GM12878 (cell line): ENCODE measurements around the gene MMD2.

Experiments
- EZH2 ChIP-seq: IDR thresholded peaks from 2 replicates; pipeline ENCODE4 v1.6.1; 2012; ENCODE audit warnings: low read depth, mild to moderate bottlenecking, control low read depth, inconsistent platforms, low read length, borderline replicate concordance; ENCODE audit not compliant: control insufficient read depth
- RUNX3 ChIP-seq: IDR thresholded peaks from 2 replicates; pipeline ENCODE4 v1.6.1; 2012; ENCODE audit warnings: low read length, inconsistent platforms
- TAF1 ChIP-seq: IDR thresholded peaks from 2 replicates; pipeline ENCODE4 v1.6.1; 2011; ENCODE audit warnings: mild to moderate bottlenecking, low read depth, low read length, borderline replicate concordance
- TF ChIP-seq, protein P1 (sequence below): IDR thresholded peaks from 2 replicates; pipeline ENCODE4 v1.6.1; 2011; ENCODE audit warnings: borderline replicate concordance, low read depth, mild to moderate bottlenecking, moderate library complexity, mixed read lengths, low read length; ENCODE audit not compliant: insufficient read depth; ENCODE audit errors: extremely low read length
- TF ChIP-seq, protein P2 (sequence below), 3 experiments: IDR thresholded peaks in 2 of 3; conservative IDR thresholded peaks in 1 of 3; 2 replicates each; pipeline ENCODE4 v1.5.1; 2011; ENCODE audit warnings: low read depth in 3 of 3, low read length in 3 of 3, mild to moderate bottlenecking in 3 of 3, control low read depth in 2 of 3, moderate library complexity in 2 of 3, inconsistent platforms in 1 of 3, mixed read lengths in 1 of 3; ENCODE audit not compliant: control insufficient read depth in 2 of 3, insufficient read depth in 1 of 3; ENCODE audit errors: extremely low read depth in 1 of 3

- TF ChIP-seq, protein P1, sequence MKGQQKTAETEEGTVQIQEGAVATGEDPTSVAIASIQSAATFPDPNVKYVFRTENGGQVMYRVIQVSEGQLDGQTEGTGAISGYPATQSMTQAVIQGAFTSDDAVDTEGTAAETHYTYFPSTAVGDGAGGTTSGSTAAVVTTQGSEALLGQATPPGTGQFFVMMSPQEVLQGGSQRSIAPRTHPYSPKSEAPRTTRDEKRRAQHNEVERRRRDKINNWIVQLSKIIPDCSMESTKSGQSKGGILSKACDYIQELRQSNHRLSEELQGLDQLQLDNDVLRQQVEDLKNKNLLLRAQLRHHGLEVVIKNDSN, result no peak
- TF ChIP-seq, protein P2, sequence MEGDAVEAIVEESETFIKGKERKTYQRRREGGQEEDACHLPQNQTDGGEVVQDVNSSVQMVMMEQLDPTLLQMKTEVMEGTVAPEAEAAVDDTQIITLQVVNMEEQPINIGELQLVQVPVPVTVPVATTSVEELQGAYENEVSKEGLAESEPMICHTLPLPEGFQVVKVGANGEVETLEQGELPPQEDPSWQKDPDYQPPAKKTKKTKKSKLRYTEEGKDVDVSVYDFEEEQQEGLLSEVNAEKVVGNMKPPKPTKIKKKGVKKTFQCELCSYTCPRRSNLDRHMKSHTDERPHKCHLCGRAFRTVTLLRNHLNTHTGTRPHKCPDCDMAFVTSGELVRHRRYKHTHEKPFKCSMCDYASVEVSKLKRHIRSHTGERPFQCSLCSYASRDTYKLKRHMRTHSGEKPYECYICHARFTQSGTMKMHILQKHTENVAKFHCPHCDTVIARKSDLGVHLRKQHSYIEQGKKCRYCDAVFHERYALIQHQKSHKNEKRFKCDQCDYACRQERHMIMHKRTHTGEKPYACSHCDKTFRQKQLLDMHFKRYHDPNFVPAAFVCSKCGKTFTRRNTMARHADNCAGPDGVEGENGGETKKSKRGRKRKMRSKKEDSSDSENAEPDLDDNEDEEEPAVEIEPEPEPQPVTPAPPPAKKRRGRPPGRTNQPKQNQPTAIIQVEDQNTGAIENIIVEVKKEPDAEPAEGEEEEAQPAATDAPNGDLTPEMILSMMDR (IDR thresholded peaks at IDR 0.05 in 2 of 3, conservative IDR thresholded peaks at IDR 0.05 in 1 of 3; ENCODE audit: control insufficient read depth in 2 of 3, extremely low read depth in 1 of 3, insufficient read depth in 1 of 3, low read depth in 3 of 3, low read length in 3 of 3), result no peak
- no peak for TF ChIP-seq EZH2
- TF ChIP-seq RUNX3, result no peak
- TF ChIP-seq TAF1, result no peak
Measured at GRCh38 chr7:4934419-4935025, 24.5 kb downstream of the MMD2 start.
